HEK293 (cell line): ENCODE results near the gene C19orf38.
A peak's percentile ranks its signal among the peaks of the same experiment; 100 is the strongest.

Experiments used
- CTCF ChIA-PET: fragments of 350-600 bp; formaldehyde crosslinking; extraction: SDS; loops from one replicate; lab custom pipeline; 2021; ENCODE audit warnings: antibody characterized with exemption; lab: Yijun Ruan, JAX
- POLR2A ChIA-PET: fragments of 300-600 bp; formaldehyde crosslinking; extraction: SDS; loops from one replicate; lab custom pipeline; 2020; ENCODE audit warnings: antibody characterized with exemption, inconsistent platforms; lab: Yijun Ruan, JAX
- H3K27ac ChIP-seq: fragments of 200-500 bp; sonication (Bioruptor generic); 2 replicates; pipeline ENCODE4 v1.5.1; 2014; ENCODE audit warnings: low read depth, low read length, control low read depth, inconsistent platforms; ENCODE audit errors: extremely low read depth
- H3K36me3 ChIP-seq, 2 experiments: fragments of 200-500 bp in 1 of 2; sonication (Bioruptor generic) in 1 of 2; 1 replicate in 1 of 2; 2 replicates in 1 of 2; pipeline ENCODE4 v1.5.1; 2014 to 2017; ENCODE audit warnings: inconsistent platforms in 2 of 2, low read length in 2 of 2; ENCODE audit not compliant: control insufficient read depth in 2 of 2, insufficient read depth in 1 of 2
- H3K4me1 ChIP-seq: fragments of 200-500 bp; sonication (Bioruptor generic); 2 replicates; pipeline ENCODE4 v1.5.1; 2014; ENCODE audit warnings: mild to moderate bottlenecking, low read length, inconsistent platforms; ENCODE audit not compliant: control insufficient read depth, insufficient read depth
- H3K4me3 ChIP-seq: 2 replicates; pipeline ENCODE4 v1.5.1; 2011; ENCODE audit warnings: low read depth, mild to moderate bottlenecking, control low read depth, low read length, moderate library complexity
- H3K9me3 ChIP-seq: fragments of 200-500 bp; sonication (Bioruptor generic); 2 replicates; pipeline ENCODE4 v1.5.1; 2014; ENCODE audit warnings: low read depth, low read length, inconsistent platforms; ENCODE audit not compliant: control insufficient read depth, insufficient read depth
- KLF17 ChIP-seq: fragments of 450-650 bp; formaldehyde crosslinking; IDR thresholded peaks from 2 replicates; pipeline ENCODE4 v1.5.1; 2016; ENCODE audit warnings: missing biosample characterization, missing genetic modification characterization
- PRDM1 ChIP-seq: fragments of 450-650 bp; formaldehyde crosslinking; IDR thresholded peaks from 2 replicates; pipeline ENCODE4; 2016; ENCODE audit warnings: missing biosample characterization, missing genetic modification characterization
- SCRT2 ChIP-seq: fragments of 450-650 bp; formaldehyde crosslinking; IDR thresholded peaks from 2 replicates; pipeline ENCODE4 v1.5.1; 2016; ENCODE audit warnings: missing biosample characterization, missing genetic modification characterization
- ZBTB7A ChIP-seq: fragments of 450-650 bp; formaldehyde crosslinking; IDR thresholded peaks from 2 replicates; pipeline ENCODE4 v1.5.1; 2016; ENCODE audit warnings: low read depth, missing biosample characterization, missing genetic modification characterization
- ZFP69B ChIP-seq: fragments of 450-650 bp; formaldehyde crosslinking; IDR thresholded peaks from 2 replicates; pipeline ENCODE4 v1.5.1; 2016; ENCODE audit warnings: missing biosample characterization, missing genetic modification characterization
- ZNF140 ChIP-seq: fragments of 450-650 bp; formaldehyde crosslinking; IDR thresholded peaks from 2 replicates; pipeline ENCODE4 v1.5.1; 2016; ENCODE audit warnings: missing biosample characterization, missing genetic modification characterization
- ZNF433 ChIP-seq: fragments of 450-650 bp; formaldehyde crosslinking; IDR thresholded peaks from 2 replicates; pipeline ENCODE4 v1.5.1; 2016; ENCODE audit warnings: missing biosample characterization, missing genetic modification characterization, low read depth
- ZNF473 ChIP-seq: fragments of 450-650 bp; formaldehyde crosslinking; IDR thresholded peaks from 2 replicates; pipeline ENCODE4 v1.5.1; 2017; ENCODE audit warnings: missing biosample characterization, missing genetic modification characterization
- ZNF521 ChIP-seq: fragments of 450-650 bp; formaldehyde crosslinking; IDR thresholded peaks from 2 replicates; pipeline ENCODE4 v1.5.1; 2017; ENCODE audit warnings: missing biosample characterization, mild to moderate bottlenecking, missing genetic modification characterization
- ZNF560 ChIP-seq: fragments of 450-650 bp; formaldehyde crosslinking; IDR thresholded peaks from 2 replicates; pipeline ENCODE4 v1.5.1; 2017; ENCODE audit warnings: missing biosample characterization, missing genetic modification characterization, borderline replicate concordance
- ZNF654 ChIP-seq: fragments of 450-650 bp; formaldehyde crosslinking; IDR thresholded peaks from 2 replicates; pipeline ENCODE4 v1.5.1; 2016; ENCODE audit warnings: low read depth, missing biosample characterization, missing genetic modification characterization
- ZNF768 ChIP-seq: fragments of 450-650 bp; formaldehyde crosslinking; IDR thresholded peaks from 2 replicates; pipeline ENCODE4 v1.5.1; 2018; ENCODE audit warnings: missing biosample characterization, mild to moderate bottlenecking, missing genetic modification characterization

The C19orf38 gene

GRCh38 chr19:10916602-10917001 is 68.4 kb downstream of the C19orf38 start:
- POLR2A ChIA-PET, result interaction anchor here (0.5 kb wide), 1 partner anchor 42 kb away, joined by 4 read pairs; no protein-coding TSS in a partner anchor
- peak; percentile 87; the same call in 1 of the 2 replicates for TF ChIP-seq ZNF768 (tag by site-specific recombination)
- TF ChIP-seq SCRT2 (tag by site-specific recombination), result 0 out of 2 replicates have a peak, but pooled peaks have one; percentile 34
- TF ChIP-seq PRDM1, result no peak
- no peak for TF ChIP-seq ZNF654 (tag by site-specific recombination)
- TF ChIP-seq ZNF473 (tag by site-specific recombination), result no peak
- TF ChIP-seq KLF17 (tag by site-specific recombination), result no peak
- no peak for TF ChIP-seq ZNF140 (tag by site-specific recombination)
- Histone ChIP-seq H3K36me3 (peaks cover 0 to 84% of the 10 kb centered on the region in 2 experiments; a peak in 2 of 3 replicates), H3K4me1 (no peaks in the 10 kb centered on the region), H3K4me3 (no peak overlapping the region), H3K27ac (no peak overlapping the region), H3K9me3 (no peaks in the 10 kb centered on the region)
- CTCF ChIA-PET, result interaction anchor here (0.6 to 2.0 kb wide), 2 partner anchors 46 to 210 kb away, joined by 3 to 5 read pairs; no protein-coding TSS in a partner anchor

GRCh38 chr19:10918359-10918758 is 70.1 kb downstream of the C19orf38 start:
- no peaks in the 10 kb centered on the region for H3K9me3 ChIP-seq
- TF ChIP-seq ZNF433 (tag by site-specific recombination) (no peak), ZBTB7A (no peak), ZNF560 (tag by site-specific recombination) (no peak), ZNF521 (tag by site-specific recombination) (no peak), ZFP69B (no peak)
- POLR2A ChIA-PET, result interaction anchor here (0.6 kb wide), 1 partner anchor 38 kb away, joined by 4 read pairs; no protein-coding TSS in a partner anchor
- no peaks in the 10 kb centered on the region for H3K4me1 ChIP-seq
- CTCF ChIA-PET, result interaction anchor here (0.7 to 1.2 kb wide), 3 partner anchors 19 to 82 kb away, joined by 3 to 5 read pairs (median 4); no protein-coding TSS in a partner anchor
- peaks cover 0 to 86% of the 10 kb centered on the region in 2 experiments; a peak in 2 of 3 replicates for H3K36me3 ChIP-seq
- no peak overlapping the region for H3K4me3 ChIP-seq
- H3K27ac ChIP-seq, result no peak overlapping the region
